Measurements from ENCODE around the gene GALNT12.

The GALNT12 gene

GRCh38 chr9:98861781-98862504 lies 54.5 kb downstream of the GALNT12 start:
- no peak for DNase-seq (ENCODE audit: low read depth)

GRCh38 chr9:98862936-98863335 lies 55.5 kb downstream of the GALNT12 start:
- DNase-seq (ENCODE audit: low read depth): no peak

- DNase-seq (ENCODE audit: low read depth): no peak
Observed at GRCh38 chr9:98864281-98865174, 57.1 kb downstream of the GALNT12 start.

GRCh38 chr9:98865284-98865875 lies 57.9 kb downstream of the GALNT12 start:
- no peak for DNase-seq (ENCODE audit: low read depth)

GRCh38 chr9:98866435-98867102 lies 59.1 kb downstream of the GALNT12 start:
- DNase-seq (ENCODE audit: low read depth): no peak

- DNase-seq (ENCODE audit: low read depth): no peak
Observed at GRCh38 chr9:98867103-98867428, 59.6 kb downstream of the GALNT12 start.

GRCh38 chr9:98867429-98868168 lies 60.1 kb downstream of the GALNT12 start:
- DNase-seq (ENCODE audit: low read depth): no peak

GRCh38 chr9:98869078-98869745 lies 61.7 kb downstream of the GALNT12 start:
- no peak for DNase-seq (ENCODE audit: low read depth)

GRCh38 chr9:98869866-98870265 lies 62.4 kb downstream of the GALNT12 start:
- no peak for DNase-seq (ENCODE audit: low read depth)

- DNase-seq (ENCODE audit: low read depth): no peak
Observed at GRCh38 chr9:98870782-98871557, 63.5 kb downstream of the GALNT12 start.

GRCh38 chr9:98871558-98872065 lies 64.1 kb downstream of the GALNT12 start:
- no peak for DNase-seq (ENCODE audit: low read depth)

- DNase-seq (ENCODE audit: low read depth): no peak
Observed at GRCh38 chr9:98873526-98873925, 66.1 kb downstream of the GALNT12 start.

GRCh38 chr9:98873951-98874371 lies 66.5 kb downstream of the GALNT12 start:
- DNase-seq (ENCODE audit: low read depth): no peak

- DNase-seq (ENCODE audit: low read depth): no peak
Observed at GRCh38 chr9:98874721-98875255, 67.3 kb downstream of the GALNT12 start.

GRCh38 chr9:98875536-98875935 lies 68.1 kb downstream of the GALNT12 start:
- DNase-seq (ENCODE audit: low read depth): no peak

GRCh38 chr9:98877311-98877710 lies 69.8 kb downstream of the GALNT12 start:
- DNase-seq (ENCODE audit: low read depth): no peak

GRCh38 chr9:98879094-98879962 lies 71.9 kb downstream of the GALNT12 start:
- DNase-seq (ENCODE audit: low read depth): no peak

- DNase-seq (ENCODE audit: low read depth): no peak
Observed at GRCh38 chr9:98879963-98880310, 72.5 kb downstream of the GALNT12 start.

All from activated T-cell treated with anti-CD3 and anti-CD28 coated beads for 48 hours (primary cell).